Keratinocyte (primary cell): ENCODE results near the gene DDX54. TPM values are rescaled to one million over a fixed set of nuclear protein-coding genes. Genes with fewer than 3 reads are reported as not detected.

Source experiments
- DNase-seq: peaks from one replicate; pipeline ENCODE4 v3.0.0-alpha.2; 2011; ENCODE audit warnings: low read depth, missing footprints, low spot score
- FAIRE-seq: peaks from 2 replicates; lab custom pipeline; 2011; peaks lifted over from hg19 to GRCh38; lab: Jason Lieb, UNC
- H2AFZ ChIP-seq: 2 replicates; pipeline ENCODE4 v1.6.0; 2012; ENCODE audit warnings: low read length, control low read depth, inconsistent platforms; ENCODE audit not compliant: control insufficient read depth
- H3K27ac ChIP-seq: 2 replicates; pipeline ENCODE4 v1.5.1; 2011; ENCODE audit warnings: low read length; ENCODE audit not compliant: control insufficient read depth, insufficient read depth
- H3K27me3 ChIP-seq: 3 replicates; pipeline ENCODE4 v1.6.0; 2011; ENCODE audit warnings: low read length; ENCODE audit not compliant: control insufficient read depth, insufficient read depth; ENCODE audit errors: extremely low read depth
- H3K36me3 ChIP-seq, 2 experiments: 2 replicates in 1 of 2; 3 replicates in 1 of 2; pipeline ENCODE4 v1.5.1; 2011; ENCODE audit warnings: low read length in 2 of 2, mild to moderate bottlenecking in 1 of 2; ENCODE audit not compliant: control insufficient read depth in 2 of 2, insufficient read depth in 2 of 2; ENCODE audit errors: extremely low read depth in 1 of 2
- H3K4me1 ChIP-seq: 3 replicates; pipeline ENCODE4 v1.5.1; 2011; ENCODE audit warnings: low read length; ENCODE audit not compliant: control insufficient read depth, insufficient read depth; ENCODE audit errors: extremely low read depth
- H3K4me2 ChIP-seq: 3 replicates; pipeline ENCODE4 v1.6.0; 2011; ENCODE audit warnings: low read depth, low read length; ENCODE audit not compliant: control insufficient read depth, insufficient read depth; ENCODE audit errors: extremely low read depth
- H3K4me3 ChIP-seq, 3 experiments: fragments of 200-600 bp in 1 of 3; sonication (generic) in 1 of 3; 2 replicates in 2 of 3; 3 replicates in 1 of 3; pipeline ENCODE4 v1.5.1; 2011 to 2016; ENCODE audit warnings: low read length in 3 of 3, mild to moderate bottlenecking in 3 of 3, control low read depth in 2 of 3, inconsistent platforms in 1 of 3, low read depth in 1 of 3, mixed read lengths in 1 of 3, mixed run types in 1 of 3, moderate library complexity in 1 of 3; ENCODE audit not compliant: control insufficient read depth in 2 of 3, insufficient read depth in 2 of 3; ENCODE audit errors: extremely low read depth in 1 of 3
- H3K79me2 ChIP-seq: 2 replicates; pipeline ENCODE4 v1.6.0; 2012; ENCODE audit warnings: low read length; ENCODE audit not compliant: control insufficient read depth, insufficient read depth
- H3K9ac ChIP-seq: 3 replicates; pipeline ENCODE4 v1.6.0; 2011; ENCODE audit warnings: low read length; ENCODE audit not compliant: control insufficient read depth, insufficient read depth; ENCODE audit errors: extremely low read depth
- H3K9me1 ChIP-seq: 3 replicates; pipeline ENCODE4 v1.6.0; 2011; ENCODE audit warnings: low read length; ENCODE audit not compliant: control insufficient read depth, insufficient read depth; ENCODE audit errors: extremely low read depth
- H3K9me3 ChIP-seq: 2 replicates; pipeline ENCODE4 v1.5.1; 2012; ENCODE audit warnings: low read depth, low read length; ENCODE audit not compliant: control insufficient read depth
- H4K20me1 ChIP-seq: 3 replicates; pipeline ENCODE4 v1.6.0; 2011; ENCODE audit warnings: low read length; ENCODE audit not compliant: control insufficient read depth, insufficient read depth; ENCODE audit errors: extremely low read depth
- CTCF ChIP-seq, 3 experiments: IDR thresholded peaks in 1 of 3; conservative IDR thresholded peaks in 1 of 3; optimal IDR thresholded peaks in 1 of 3; 2 replicates in 2 of 3; 3 replicates in 1 of 3; pipeline versions ENCODE3 to v1.5.1; 2011; ENCODE audit warnings: low read length in 3 of 3, mild to moderate bottlenecking in 3 of 3, moderate library complexity in 2 of 3, control low read depth in 1 of 3, inconsistent platforms in 1 of 3; ENCODE audit not compliant: insufficient read depth in 2 of 3; ENCODE audit errors: extremely low read depth in 1 of 3
- EZH2 ChIP-seq: IDR thresholded peaks from one replicate; pipeline ENCODE4 v1.6.1; 2012; ENCODE audit warnings: inconsistent platforms, mild to moderate bottlenecking, low read length, moderate library complexity
- dilution Hi-C: fragments of 300-500 bp; cut with MboI; formaldehyde crosslinking; loops from one replicate; pipeline ENCODE4 v1.7.0; 2020; ENCODE audit warnings: low sequenced_read_pairs; ENCODE audit not compliant: extremely low pct_ligation_motif_present
- polyA plus RNA-seq, 5 experiments: library from polyadenylated mRNA; depleted of rRNA in 3 of 5; stranded (reverse) in 3 of 5; stranded (forward) in 1 of 5; unstranded in 1 of 5; fragments of >200 nt; gene quantifications; 1 replicate in 1 of 5; 2 replicates in 3 of 5; 3 replicates in 1 of 5; pipeline versions ENCODE4 v1.2.1 to v1.2.3, GENCODE V29; 2011 to 2012; ENCODE audit warnings: missing spikeins in 2 of 5, low read depth in 1 of 5, low replicate concordance in 1 of 5

Gene DDX54
- polyA plus RNA-seq, 1 donor (not counting 4 experiments of a cell fraction or from before 2014, with no cell fraction given) = 44.6 TPM

- H3K4me1 ChIP-seq = no peaks in the 10 kb centered on the region
- dilution Hi-C loops = no loop called here
- H3K9me1 ChIP-seq = no peaks in the 10 kb centered on the region
- H3K4me2 ChIP-seq = no peak overlapping the region
- H2AFZ ChIP-seq = no peak overlapping the region
- H3K27me3 ChIP-seq = no peaks in the 10 kb centered on the region
- no peak for FAIRE-seq
- TF ChIP-seq CTCF (optimal IDR thresholded peaks at IDR 0.05 in 1 of 3, IDR thresholded peaks at IDR 0.05 in 1 of 3, conservative IDR thresholded peaks at IDR 0.05 in 1 of 3; ENCODE audit: extremely low read depth in 1 of 3, insufficient read depth in 2 of 3, low read length in 3 of 3) = no peak
- TF ChIP-seq EZH2 = no peak
- no peaks in the 10 kb centered on the region for H4K20me1 ChIP-seq
- H3K9ac ChIP-seq = no peak overlapping the region
- H3K9me3 ChIP-seq = no peaks in the 10 kb centered on the region
- no peaks in the 10 kb centered on the region for H3K36me3 ChIP-seq
- H3K4me3 ChIP-seq = no peak overlapping the region
- no peak overlapping the region for H3K27ac ChIP-seq
- DNase-seq = no peak
- no peaks in the 10 kb centered on the region for H3K79me2 ChIP-seq
These were observed 19.5 kb upstream of the DDX54 start for GRCh38 chr12:113204804-113205203.

- Histone ChIP-seq H3K79me2 (no peaks in the 10 kb centered on the region), H2AFZ (no peak overlapping the region), H3K4me2 (no peak overlapping the region), H3K36me3 (no peaks in the 10 kb centered on the region), H3K9ac (no peak overlapping the region), H4K20me1 (no peaks in the 10 kb centered on the region), H3K4me3 (no peak overlapping the region), H3K9me1 (no peaks in the 10 kb centered on the region), H3K27me3 (no peaks in the 10 kb centered on the region), H3K27ac (no peak overlapping the region), H3K4me1 (no peaks in the 10 kb centered on the region), H3K9me3 (no peaks in the 10 kb centered on the region)
- no peak for TF ChIP-seq CTCF (optimal IDR thresholded peaks at IDR 0.05 in 1 of 3, IDR thresholded peaks at IDR 0.05 in 1 of 3, conservative IDR thresholded peaks at IDR 0.05 in 1 of 3; ENCODE audit: extremely low read depth in 1 of 3, insufficient read depth in 2 of 3, low read length in 3 of 3)
- TF ChIP-seq EZH2 = no peak
- no peak for DNase-seq
- no peak for FAIRE-seq
- dilution Hi-C loops = no loop called here
These were observed 18.8 kb upstream of the DDX54 start for GRCh38 chr12:113203852-113204760.
